HG02840 (cell line): ENCODE results near the gene ZNF366.

ENCODE experiments used
- ATAC-seq: cut with Tn5 transposase; IDR thresholded peaks from one replicate; pipeline ENCODE4 v1.9.1; 2021; ENCODE audit warnings: mild to moderate bottlenecking, moderate library complexity, moderate number of reproducible peaks; ENCODE audit not compliant: unreplicated experiment, low FRiP score

Gene ZNF366

GRCh38 chr5:72498284-72498683 lies 8.9 kb downstream of the ZNF366 start:
- ATAC-seq = no peak

GRCh38 chr5:72497823-72498222 lies 9.4 kb downstream of the ZNF366 start:
- ATAC-seq = no peak

GRCh38 chr5:72495410-72495809 lies 11.8 kb downstream of the ZNF366 start:
- ATAC-seq = no peak

GRCh38 chr5:72494623-72495124 lies 12.5 kb downstream of the ZNF366 start:
- no peak for ATAC-seq

- ATAC-seq = no peak
Measured at GRCh38 chr5:72489536-72489935, 17.7 kb downstream of the ZNF366 start.

GRCh38 chr5:72488756-72489155 lies 18.5 kb downstream of the ZNF366 start:
- ATAC-seq = no peak

- no peak for ATAC-seq
Measured at GRCh38 chr5:72487177-72487576, 20.0 kb downstream of the ZNF366 start.

GRCh38 chr5:72486371-72486770 lies 20.8 kb downstream of the ZNF366 start:
- ATAC-seq = no peak

- no peak for ATAC-seq
Measured at GRCh38 chr5:72485430-72485974, 21.7 kb downstream of the ZNF366 start.

- no peak for ATAC-seq
Measured at GRCh38 chr5:72482046-72482445, 25.2 kb downstream of the ZNF366 start.

- no peak for ATAC-seq
Measured at GRCh38 chr5:72480841-72481240, 26.4 kb downstream of the ZNF366 start.

GRCh38 chr5:72479921-72480320 lies 27.3 kb downstream of the ZNF366 start:
- no peak for ATAC-seq

GRCh38 chr5:72478684-72479083 lies 28.5 kb downstream of the ZNF366 start:
- no peak for ATAC-seq

- ATAC-seq = no peak
Measured at GRCh38 chr5:72478276-72478675, 28.9 kb downstream of the ZNF366 start.

GRCh38 chr5:72477644-72478043 lies 29.6 kb downstream of the ZNF366 start:
- no peak for ATAC-seq

GRCh38 chr5:72477176-72477575 lies 30.0 kb downstream of the ZNF366 start:
- ATAC-seq = no peak

- no peak for ATAC-seq
Measured at GRCh38 chr5:72476721-72477120, 30.5 kb downstream of the ZNF366 start.

- ATAC-seq = no peak
Measured at GRCh38 chr5:72476275-72476674, 30.9 kb downstream of the ZNF366 start.

GRCh38 chr5:72474516-72474915 lies 32.7 kb downstream of the ZNF366 start:
- ATAC-seq = no peak

- no peak for ATAC-seq
Measured at GRCh38 chr5:72474046-72474500, 33.1 kb downstream of the ZNF366 start.

GRCh38 chr5:72472666-72473422 lies 34.4 kb downstream of the ZNF366 start:
- ATAC-seq = no peak

GRCh38 chr5:72472031-72472430 lies 35.2 kb downstream of the ZNF366 start:
- no peak for ATAC-seq
